UCSD-AML1 (cell line): ENCODE data around the gene ATN1.
A peak's percentile ranks its signal among the peaks of the same experiment; 100 is the strongest.

Source experiments
- DNase-seq: peaks from one replicate; lab custom pipeline; 2025; ENCODE audit not compliant: unreplicated experiment; lab: John Stamatoyannopoulos, UW

ATN1 gene

DNA sequence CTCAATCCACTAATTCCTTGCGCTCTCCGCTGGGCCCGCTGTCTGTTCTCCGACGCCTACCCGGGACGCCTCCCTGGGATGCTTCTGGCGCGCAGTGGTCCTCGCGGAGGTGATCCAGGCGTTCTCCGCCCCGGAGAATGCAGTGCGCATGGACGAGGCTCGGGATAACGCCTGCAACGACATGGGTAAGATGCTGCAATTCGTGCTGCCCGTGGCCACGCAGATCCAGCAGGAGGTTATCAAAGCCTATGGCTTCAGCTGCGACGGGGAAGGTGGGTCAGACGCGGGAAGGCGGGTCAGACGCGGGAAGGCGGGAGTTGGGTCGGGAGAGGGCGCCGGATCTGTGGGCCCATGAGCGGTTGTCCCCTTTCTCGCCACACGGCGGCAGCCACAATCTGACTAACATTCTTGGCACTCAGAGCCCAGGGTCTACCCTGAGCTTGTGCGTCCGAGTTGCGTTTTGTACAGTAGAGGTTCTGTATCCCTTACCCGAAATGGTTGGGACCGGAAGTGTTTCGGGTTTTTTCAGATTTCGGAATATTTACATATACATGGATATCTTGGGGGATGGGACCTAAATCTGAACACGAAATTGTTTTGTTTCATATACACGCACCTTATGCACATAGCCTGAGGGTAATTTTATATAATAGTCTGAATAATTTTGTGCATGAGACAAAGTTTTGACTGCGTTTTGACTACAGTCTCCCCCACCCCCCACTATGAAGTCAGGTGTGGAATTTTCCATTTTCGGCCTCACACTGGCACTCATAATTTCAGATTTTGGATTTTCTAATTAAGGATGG is 16.8 kb downstream of the ATN1 start:
- peak; percentile 91 for DNase-seq

DNA sequence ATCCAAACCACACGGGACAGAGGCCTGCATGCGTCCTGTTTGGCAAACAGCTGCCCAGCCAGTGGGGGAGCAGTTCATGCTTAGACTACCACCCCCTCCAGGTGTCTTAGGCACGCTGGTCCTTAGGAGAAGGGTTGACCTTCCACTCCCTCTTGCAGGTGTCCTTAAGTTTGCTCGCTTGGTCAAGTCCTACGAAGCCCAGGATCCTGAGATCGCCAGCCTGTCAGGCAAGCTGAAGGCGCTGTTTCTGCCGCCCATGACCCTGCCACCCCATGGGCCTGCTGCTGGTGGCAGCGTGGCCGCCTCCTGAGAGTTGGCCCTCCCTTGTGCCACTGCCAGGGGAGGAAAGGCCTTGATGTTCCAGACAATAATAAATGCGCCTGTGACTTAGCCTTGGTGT is 17.9 kb downstream of the ATN1 start:
- DNase-seq, result no peak

DNA sequence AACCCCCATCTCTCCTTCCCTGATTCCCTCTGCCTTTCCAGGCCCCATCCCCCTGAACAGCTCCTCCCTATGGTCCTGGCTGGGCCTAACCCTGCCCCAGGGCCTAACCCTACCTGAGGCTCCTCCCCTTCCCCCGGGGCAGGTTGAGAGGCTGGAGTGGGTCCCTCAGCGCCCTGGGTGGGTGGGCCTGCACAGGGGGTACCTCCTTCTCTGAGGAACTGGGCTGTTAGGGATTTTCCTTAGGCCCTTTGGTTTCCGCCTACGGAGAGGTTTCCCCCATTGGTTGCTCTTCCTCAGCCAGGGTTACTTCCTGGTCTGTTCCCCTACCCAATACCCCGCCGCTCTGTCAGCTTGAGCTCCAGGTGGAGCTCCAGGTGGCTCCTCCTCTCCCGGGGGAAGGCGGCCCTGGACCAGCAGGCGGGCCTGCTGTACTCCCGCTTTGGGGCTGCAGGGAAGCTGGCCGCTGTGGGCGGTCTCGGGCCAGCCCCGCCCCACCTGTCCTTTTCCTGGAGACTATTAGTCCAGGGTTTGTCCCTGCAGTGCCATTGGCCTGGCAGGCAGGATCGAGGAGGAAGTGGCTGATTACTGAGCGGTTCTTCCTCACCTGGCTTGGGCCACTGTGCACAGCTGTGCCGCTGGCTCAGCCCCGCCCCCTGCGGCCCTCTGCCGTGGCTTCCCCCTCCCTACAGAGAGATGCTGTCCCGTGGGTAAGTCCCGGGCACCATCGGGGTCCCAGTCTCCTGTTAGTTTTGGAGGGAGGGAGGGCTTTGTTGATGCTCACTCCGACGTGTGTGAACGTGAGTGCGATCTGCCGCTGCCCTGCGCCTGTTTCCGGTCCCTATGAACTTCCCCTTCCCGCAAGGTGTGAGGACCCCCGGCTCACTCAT is 18.5 kb downstream of the ATN1 start:
- DNase-seq, result no peak

DNA sequence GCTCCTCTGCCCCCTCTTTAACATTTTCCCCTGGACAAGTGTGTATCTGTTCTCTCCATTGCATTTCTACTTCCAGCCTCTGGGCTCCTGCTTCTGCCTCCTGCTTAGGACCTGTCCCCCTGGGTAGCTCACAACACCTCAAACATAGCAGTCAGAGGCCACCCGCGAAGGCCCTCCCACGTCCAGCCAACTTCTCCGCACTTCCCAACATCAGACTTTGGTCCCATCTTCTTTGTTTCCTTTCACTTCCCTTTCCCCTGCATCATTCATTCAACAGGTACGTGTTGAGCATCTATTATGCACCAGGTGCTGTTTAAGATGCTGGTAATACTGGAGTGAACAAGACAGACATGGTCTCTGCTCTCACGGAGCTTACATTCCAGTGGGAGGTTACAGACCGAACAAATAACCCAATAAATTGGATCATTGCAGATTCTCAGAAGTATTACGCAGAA is 19.2 kb downstream of the ATN1 start:
- DNase-seq, result no peak

DNA sequence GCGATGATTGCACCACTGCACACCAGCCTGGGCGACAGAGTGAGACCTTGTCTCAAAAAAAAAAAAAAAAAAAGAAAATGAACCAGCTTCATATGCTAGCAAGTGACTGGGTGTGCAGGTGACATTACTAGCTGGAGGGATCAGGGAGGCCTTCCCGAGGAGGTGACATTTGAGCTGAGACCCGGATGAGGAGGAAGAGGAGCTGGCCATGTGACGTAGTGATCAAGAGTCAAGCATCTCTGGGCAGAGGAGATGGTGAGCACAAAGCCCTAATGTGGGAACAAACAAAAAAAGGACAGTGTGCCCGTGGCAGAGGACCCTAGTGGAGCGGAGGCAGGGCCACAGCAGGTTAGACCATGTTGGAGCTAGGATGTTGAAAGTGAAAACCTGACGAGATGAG is 19.9 kb downstream of the ATN1 start:
- DNase-seq, result no peak

DNA sequence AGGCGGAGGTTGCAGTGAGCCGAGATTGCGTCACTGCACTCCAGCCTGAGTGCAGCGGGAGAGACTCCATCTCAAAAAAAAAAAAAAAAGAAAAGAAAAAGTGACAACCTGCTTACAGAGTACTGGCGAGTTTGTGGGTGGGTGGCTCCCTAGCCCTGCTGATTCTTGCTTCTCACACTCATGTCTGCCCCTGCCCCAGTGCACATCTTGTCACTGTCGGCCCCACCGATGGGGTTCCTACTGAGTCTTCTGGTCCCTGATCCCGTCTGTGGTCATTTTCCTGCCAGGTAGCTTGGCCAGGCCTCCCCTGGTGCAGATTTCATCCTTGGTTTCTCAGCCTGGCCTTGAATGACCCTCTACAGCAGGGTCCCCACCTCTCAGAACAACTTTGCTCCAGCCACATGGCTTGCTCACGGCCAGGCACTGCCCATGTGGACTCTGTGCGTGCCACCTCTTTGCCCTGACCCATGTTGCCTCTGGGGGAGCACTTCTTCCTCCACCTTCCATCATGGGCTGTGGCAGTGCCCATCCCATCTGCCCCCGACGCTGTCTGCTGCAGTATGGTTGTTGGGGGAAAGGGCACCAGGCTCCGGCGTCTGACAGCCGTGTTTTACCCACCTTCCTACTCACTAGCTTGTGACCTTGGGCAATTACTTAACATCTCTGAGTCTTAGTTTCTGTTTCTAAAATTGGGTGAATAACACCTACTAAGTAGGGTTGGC is 21.3 kb downstream of the ATN1 start:
- peak; percentile 34 for DNase-seq

DNA sequence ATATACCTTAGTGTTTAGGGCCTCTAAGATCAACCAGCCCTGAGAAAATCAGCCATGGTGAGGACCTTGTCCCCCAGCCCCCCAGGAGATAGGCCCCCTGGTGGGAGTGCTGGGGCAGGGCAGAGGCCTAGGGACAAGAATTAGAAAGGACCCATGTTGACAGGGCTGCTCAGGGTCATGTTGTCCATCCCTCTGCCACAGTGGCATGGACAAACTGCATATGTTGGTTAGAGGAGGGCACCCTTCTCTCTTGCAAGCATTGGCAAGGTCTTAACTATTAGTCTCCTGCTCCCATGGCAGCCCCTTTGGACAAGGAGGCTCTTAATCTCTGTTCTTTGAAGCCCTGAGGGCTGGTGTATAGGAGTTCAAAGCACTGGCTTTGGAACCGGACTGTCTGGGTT is 22.6 kb downstream of the ATN1 start:
- peak; percentile 49 for DNase-seq

DNA sequence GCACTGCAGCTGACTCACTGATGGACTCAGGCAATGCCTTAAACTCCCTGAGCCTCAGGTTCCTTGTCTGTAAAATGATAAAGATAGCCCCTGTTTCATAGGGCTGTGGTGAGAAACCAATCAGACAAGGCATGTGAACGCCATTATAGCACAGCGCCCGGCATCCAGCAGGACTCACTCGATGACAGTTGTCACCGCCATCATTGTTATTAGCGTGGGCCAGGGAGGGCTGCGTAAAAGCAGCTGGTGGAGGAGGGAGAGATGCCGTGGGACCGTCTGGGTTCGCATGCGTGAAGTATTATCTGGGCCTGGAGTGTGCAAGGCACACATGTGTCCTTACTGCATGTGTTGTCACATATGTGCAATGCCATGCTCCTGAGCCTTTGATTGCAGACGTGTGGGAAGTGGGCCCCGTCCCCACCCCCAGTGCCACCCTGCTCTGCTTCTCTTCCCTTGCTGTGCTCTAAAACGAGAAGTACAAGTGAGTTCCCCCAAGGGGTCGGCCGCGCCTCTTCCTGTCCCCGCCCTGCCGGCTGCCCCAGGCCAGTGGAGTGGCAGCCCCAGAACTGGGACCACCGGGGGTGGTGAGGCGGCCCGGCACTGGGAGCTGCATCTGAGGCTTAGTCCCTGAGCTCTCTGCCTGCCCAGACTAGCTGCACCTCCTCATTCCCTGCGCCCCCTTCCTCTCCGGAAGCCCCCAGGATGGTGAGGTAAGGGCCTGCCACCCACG is 23.2 kb downstream of the ATN1 start, which contains the start of gene PTPN6:
Gene PTPN6 (plus strand): TSS at position 546 of the 730 bp plus-strand sequence. CDS start 157 bp downstream, at position 703.
- peak; percentile 86 for DNase-seq

DNA sequence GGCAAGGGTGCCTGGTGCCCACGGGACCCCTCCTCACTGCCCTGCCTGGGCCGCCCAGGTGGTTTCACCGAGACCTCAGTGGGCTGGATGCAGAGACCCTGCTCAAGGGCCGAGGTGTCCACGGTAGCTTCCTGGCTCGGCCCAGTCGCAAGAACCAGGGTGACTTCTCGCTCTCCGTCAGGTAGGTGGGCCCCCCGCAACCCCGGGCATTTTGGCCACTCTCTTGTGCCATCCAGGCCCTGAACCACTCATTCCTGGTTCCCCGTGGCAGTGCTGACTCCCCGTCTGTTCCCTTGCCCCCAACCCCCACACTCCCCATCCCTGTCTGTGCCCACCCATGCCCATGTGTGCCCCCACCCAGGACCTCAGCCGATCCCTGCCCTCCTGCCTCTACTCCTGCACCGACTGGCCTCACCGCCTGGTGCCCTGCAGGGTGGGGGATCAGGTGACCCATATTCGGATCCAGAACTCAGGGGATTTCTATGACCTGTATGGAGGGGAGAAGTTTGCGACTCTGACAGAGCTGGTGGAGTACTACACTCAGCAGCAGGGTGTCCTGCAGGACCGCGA is 23.9 kb downstream of the ATN1 start:
- no peak for DNase-seq

DNA sequence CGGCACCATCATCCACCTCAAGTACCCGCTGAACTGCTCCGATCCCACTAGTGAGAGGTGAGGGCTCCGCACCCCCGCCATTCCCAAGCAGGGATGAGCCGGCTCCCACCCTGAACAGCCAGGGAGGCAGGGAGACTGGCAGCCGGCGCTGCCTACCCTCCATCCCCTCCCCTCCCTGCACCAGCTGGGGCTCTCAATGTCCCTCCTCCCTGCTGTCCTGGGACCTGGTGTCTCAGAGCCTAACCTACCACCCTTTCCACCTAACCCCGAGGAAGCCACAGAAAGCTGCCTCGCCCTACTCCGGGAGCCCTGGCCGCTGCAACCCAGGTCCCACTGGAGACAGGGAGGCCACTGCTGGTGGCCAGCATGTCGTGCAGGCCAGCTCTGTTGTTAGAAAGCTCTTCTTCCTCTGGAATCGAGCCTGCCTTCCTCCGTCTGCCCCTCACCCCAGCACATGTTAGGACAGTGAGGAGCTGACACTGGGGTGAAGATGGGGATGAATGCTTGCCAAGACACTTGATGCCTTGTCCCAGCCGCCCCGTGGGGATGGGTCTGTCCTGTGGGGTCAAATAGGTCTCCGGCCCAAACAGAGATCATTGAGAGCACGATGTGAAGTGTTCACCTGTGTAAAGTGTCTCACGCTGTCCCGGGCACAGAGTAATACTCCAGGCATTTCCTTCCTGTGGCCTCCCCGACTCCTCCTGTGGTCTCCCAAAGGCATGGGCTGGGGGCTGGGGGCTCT is 24.5 kb downstream of the ATN1 start:
- peak; percentile 69 for DNase-seq

DNA sequence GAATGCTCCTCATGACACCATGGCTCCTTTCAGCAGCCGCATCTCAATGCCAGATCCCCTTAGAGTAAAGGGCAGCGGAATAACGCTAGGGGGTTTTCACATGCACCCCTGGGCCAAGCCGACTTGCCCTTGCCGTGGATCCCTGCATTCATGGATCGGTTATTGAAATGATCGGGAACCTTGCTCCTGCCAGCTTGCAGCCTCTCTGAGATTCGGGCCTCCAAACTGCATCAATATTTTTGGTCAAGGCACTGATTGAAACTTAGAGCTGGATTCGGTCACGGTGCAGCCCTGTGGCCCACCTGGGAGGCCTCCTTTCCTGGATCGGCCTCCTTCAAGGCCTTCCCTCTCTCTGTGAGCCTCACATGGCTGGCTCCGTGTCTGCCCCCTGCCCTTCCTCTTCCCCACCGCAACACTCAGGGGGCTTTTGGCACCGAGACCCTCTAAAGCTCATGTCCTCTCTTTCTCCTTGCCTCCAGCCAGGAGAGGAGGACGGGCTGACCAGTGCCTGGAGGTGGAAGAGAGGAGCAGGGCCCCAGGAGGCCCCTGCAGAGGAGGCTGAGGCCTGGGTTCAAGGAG is 25.2 kb downstream of the ATN1 start:
- peak; percentile 65 for DNase-seq

DNA sequence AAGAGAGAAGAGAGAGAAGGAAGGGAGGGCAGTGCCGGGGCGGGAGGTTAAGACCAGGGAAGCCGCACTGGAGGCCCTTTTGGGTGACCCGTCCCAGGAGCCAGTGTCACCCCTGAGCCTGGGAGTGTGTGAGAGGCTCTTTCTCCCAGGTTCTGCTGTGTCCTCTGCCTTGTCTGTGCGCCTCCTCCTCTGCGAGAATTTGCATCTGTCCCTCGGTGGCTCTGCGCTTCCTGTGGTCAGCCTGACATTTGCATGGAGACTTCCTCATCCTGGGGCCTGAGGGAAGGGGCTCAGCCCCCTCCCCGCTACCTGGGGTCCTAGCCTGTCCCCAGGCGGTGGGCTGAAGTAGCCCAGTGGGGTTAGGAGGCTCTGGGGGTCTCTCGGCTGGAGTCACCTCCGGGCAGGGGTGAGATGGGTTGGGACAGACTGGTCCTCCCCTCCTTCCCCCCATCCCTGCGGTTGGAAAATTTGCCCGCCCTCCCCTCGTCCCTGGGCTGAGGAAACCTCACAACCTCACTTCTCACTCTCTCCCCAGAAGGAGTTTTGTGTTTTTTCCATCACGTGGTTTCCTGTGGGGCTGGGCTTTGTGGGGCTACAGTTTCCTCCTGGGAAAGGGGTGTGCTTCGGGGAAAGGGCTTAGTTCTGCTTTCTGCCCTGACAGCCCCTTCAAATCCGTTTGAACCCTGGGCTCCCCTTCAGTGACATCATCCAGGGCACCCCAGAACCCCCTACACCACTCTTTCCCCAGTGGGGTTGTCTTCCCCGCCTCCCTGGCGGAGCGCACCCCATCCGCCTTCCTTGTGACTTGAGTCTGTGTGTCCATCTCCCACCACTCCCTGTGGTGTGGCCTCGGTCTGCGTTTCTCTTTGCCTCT is 25.9 kb downstream of the ATN1 start:
- peak; percentile 92 for DNase-seq

DNA sequence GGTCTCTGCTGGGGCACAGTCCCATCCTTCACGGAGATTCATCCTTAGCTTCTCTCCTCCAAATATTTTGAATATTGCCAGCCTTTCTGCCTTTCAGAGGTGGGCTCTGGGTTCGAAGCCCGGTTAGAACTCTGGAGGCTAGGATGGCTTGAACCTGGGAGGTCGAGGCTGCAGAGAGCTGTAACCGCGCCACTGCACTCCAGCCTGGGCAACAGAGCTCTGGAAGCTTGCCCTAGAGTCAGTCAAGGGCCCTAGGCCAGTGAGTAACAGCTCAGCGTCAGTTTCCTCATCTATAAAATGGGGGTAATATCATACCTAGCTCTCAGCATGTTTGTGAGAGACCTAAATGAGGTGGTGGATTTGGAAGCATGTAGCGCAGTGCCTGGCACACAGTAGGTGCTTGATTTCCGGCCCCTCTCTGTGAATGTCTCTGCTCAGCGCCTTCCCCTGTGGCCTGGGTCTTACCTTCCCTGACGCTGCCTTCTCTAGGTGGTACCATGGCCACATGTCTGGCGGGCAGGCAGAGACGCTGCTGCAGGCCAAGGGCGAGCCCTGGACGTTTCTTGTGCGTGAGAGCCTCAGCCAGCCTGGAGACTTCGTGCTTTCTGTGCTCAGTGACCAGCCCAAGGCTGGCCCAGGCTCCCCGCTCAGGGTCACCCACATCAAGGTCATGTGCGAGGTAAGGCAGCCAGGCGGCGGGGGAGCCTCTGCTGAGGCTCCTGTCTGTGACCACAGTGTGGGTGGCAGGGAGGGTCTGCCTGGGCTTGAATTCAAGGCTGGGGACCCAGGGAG is 26.8 kb downstream of the ATN1 start:
- DNase-seq, result no peak

DNA sequence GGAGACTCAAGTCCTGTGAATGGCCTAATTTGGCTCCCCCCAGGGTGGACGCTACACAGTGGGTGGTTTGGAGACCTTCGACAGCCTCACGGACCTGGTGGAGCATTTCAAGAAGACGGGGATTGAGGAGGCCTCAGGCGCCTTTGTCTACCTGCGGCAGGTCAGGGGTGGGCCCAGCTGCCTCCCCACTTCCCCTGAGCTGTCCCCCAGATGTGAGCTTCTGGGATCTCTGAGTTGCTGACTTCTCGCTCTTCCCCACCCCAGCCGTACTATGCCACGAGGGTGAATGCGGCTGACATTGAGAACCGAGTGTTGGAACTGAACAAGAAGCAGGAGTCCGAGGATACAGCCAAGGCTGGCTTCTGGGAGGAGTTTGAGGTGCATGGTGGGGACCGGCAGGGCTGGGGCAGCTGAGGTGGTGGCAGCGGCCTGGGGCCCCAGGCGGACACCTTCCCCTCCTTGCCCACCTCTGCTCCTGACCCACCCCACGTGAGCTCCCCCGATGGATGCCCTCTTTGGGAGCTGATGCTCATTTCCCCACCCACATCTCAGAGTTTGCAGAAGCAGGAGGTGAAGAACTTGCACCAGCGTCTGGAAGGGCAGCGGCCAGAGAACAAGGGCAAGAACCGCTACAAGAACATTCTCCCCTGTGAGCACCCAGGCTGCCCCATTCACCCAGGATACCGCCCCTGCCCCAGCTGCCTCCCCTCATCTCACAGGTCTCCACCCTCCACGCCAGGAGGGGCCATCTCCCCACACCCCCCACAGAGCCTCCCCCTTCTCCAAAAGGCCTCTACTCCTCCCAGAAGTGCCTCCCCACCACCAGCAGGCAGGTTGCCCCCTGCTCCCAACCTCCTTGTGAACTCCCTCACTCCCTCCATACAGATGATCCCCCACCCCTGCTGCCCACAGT is 27.6 kb downstream of the ATN1 start:
- no peak for DNase-seq

DNA sequence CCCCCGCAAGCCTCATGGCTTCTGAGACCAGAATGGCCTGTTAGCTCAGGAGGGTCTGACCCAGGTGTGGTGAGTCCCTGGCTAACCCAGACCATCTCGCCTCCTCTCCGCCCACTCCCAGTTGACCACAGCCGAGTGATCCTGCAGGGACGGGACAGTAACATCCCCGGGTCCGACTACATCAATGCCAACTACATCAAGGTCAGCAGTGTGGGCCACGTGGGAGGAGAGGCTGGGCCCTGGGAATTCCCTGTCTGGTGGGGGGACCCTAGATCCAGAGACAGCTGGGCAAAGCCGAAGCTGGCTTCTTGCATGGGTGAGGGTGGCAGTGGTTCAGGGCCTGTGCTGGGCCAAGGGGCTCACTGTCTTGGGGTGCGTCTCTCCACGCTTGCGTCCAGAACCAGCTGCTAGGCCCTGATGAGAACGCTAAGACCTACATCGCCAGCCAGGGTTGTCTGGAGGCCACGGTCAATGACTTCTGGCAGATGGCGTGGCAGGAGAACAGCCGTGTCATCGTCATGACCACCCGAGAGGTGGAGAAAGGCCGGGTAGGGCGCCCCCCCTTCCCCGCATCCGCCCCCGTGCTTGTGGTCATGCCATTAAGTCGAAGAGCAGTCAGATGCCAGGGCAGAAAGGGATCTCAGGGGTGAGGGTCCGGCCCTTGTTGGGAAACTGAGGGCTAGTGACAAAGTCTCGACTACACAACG is 28.4 kb downstream of the ATN1 start:
- DNase-seq, result no peak
